PC-3 (cell line): Measurements from ENCODE around the gene CASQ2.

Source experiments
- EZH2phosphoT487 ChIP-seq: fragments of 300-600 bp; sonication (generic); IDR thresholded peaks from 2 replicates; pipeline ENCODE4 v1.6.1; 2018; ENCODE audit warnings: mild to moderate bottlenecking, antibody characterized with exemption, low read length, borderline replicate concordance
- TF ChIP-seq, protein P1 (sequence below): fragments of 300-600 bp; sonication (generic); conservative IDR thresholded peaks from 2 replicates; pipeline ENCODE4 v1.5.1; 2017; ENCODE audit warnings: antibody characterized with exemption, low read depth, mild to moderate bottlenecking, low read length

DNA sequence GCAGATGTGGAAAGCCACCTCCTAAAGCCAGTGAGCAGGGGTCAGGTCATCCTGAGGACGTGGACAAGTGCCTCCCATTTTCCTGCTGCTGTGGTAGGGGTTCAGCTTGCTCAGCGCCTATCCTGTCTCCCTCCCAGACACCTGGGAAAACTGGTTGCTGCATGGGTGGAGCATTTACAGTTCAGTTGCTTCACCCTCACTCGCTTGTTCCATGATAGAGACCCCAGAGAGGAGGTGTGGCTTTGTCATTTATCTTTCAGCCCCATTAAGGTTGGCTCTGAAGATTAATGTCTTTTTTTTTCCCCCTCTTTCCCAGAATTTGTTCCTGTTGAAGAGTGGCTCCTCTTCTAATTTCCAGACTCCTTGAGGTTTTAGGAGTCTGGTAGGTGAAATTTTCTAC is 117.6 kb downstream of the CASQ2 start:
- TF ChIP-seq, protein P1, sequence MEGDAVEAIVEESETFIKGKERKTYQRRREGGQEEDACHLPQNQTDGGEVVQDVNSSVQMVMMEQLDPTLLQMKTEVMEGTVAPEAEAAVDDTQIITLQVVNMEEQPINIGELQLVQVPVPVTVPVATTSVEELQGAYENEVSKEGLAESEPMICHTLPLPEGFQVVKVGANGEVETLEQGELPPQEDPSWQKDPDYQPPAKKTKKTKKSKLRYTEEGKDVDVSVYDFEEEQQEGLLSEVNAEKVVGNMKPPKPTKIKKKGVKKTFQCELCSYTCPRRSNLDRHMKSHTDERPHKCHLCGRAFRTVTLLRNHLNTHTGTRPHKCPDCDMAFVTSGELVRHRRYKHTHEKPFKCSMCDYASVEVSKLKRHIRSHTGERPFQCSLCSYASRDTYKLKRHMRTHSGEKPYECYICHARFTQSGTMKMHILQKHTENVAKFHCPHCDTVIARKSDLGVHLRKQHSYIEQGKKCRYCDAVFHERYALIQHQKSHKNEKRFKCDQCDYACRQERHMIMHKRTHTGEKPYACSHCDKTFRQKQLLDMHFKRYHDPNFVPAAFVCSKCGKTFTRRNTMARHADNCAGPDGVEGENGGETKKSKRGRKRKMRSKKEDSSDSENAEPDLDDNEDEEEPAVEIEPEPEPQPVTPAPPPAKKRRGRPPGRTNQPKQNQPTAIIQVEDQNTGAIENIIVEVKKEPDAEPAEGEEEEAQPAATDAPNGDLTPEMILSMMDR, result no peak
- no peak for TF ChIP-seq EZH2phosphoT487
